OCI-M2 (cell line): ENCODE measurements around the gene CYBC1.

Source experiments
- DNase-seq: peaks from one replicate; lab custom pipeline; 2025; ENCODE audit not compliant: unreplicated experiment; lab: John Stamatoyannopoulos, UW

The CYBC1 gene

DNA sequence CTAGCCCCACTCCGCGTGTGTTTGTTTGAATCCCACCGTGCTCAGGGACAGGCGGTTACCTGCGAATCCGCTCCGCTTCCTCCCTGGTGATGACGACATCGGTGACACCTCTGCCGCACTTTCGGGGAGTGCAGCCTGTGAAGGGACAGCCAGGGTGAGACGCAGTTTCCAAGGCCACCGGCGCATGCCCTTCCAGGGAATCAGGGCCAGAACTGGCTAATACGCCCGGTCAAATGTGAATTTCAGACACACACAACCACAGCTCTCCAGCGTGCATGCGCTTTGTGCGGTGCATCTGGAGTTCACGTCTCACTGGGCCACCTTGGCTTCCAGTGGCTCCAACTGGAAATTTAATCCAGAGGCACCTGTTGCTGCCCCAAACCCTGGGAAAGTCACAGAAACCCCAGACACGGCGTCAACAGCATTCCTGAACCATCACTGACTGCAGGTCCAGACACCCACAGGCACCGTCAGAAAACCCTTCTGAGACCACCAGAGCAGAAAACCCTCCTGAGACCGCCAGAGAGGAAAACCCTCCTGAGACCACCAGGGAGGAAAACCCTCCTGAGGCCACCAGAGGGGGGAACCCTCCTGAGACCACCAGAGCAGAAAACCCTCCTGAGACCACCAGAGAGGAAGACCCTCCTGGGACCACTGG lies 39.0 kb downstream of the CYBC1 start:
- DNase-seq: no peak

DNA sequence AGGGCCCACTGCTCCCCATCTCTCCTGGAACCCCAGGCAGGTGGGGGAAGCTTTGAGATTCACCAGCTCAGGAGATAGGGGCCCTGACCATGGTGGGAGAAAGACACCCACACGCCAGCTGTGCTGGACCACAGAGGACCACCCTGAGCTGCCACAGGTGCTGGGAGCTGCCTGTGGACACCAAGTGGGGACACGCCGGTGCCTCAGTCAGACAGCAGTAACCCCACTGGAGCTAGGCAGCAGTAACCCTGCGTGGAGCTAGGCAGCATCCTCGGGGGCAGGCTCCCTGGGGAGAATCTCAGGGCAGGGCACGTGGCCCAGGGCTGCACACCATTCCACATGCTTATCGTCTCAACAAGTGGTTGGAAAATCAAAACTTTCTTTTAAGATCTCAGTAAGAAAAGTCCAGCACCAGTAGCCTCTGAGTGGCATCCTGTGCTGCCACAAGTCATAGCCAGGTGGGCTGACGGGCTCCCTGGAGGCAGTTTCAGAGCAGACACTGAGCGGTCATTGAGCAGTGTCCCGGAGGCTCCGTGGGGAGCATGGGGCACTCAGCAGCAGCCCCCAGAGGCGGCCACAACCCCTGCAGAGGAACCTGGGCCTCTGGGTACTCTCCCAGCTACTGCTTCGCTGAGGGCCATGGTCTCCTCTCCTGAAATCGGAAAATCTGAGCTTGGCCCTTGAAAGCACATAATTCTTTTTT lies 40.4 kb downstream of the CYBC1 start:
- no peak for DNase-seq

DNA sequence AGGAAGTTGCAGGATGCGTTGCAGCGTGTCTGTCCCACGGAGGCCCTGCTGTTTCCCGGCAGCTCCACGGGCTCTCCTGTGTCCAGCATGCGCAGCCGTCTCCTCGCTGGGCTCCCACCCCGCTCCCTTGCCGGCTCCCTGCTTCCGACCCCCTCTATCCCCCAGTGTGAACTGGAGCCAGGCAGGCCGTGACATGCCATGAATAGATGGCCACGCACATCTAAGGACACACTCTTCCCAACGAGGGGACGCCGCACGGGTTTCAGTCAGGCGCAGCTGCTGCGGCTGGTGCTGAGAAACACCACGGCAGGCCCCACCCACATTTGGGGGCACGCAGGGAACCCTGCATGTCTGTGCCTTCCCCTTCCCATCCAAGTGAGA lies 41.6 kb downstream of the CYBC1 start:
- DNase-seq: no peak

DNA sequence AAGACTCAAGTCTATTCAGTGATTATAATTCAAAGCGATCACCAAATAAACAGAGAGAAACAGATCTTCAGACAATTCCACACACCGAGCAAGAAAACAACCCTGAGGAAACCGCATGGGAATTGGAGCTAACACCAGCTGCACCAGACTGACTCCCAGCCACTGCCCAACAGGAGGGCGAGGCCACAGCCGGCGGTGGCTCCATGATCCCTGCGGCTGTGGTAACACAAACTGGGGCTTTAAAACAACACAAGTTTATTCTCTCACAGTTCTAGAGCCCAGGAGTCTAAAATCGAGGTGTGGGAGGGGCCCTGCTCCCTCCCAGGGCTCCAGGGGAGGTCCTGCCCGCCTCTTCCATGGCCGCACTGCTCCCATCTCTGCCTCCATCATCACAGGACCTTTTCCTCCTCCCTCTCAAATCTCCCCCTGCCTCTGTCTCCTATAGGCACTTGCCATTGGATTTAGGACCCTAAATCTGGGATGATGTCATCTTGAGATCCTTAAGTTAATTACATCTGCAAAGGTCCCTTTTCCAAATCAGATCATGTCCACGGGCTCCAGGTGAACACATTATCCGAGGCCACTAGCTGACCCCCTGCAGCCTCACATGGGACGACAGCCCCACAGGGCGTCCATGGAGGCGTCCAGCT lies 42.1 kb downstream of the CYBC1 start:
- DNase-seq: no peak

DNA sequence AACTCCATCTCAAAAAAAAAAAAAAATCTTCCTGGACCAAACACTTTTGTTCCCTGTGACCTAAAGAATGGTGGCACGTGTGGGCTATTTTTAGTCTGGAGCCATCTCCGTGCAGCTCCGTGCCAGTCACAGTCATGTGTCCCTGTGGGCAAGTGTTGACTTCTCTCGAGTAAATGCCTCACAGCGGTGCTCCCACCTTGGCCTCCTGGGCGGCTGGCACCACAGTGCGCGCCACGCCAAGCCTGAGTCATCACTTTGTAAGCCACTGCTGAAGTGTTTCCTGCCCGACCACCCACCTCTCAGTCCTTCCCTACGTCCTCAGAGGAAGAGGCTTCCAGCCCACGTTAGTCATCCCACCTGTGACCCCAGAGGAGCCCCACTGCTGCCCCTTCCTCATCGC lies 43.3 kb downstream of the CYBC1 start:
- no peak for DNase-seq

DNA sequence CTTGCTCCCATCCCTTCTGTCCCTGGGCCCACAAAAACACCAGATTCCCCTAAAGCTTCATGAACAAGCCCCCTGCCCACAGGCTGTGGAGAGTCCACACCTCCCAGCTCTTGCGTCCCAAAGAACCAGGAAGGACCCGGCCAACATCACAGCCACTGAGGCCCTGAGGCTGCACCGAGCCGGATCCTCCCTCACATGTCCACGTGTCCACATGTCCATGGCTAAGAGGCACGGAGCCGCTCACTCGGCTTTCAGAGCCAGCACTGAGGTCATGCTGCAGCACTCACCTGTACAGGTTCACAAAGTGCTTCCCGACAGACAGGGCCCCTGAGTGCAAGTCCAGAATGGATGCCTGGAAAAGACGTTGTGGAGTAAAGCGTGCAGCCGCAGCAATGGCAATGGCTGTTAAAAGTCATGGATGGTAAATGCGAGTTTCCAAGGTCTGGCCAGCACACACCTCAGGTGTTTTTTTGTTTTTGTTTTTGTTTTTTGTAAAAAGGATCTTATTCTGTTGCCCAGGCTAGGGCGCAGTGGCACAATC lies 44.4 kb downstream of the CYBC1 start:
- no peak for DNase-seq

DNA sequence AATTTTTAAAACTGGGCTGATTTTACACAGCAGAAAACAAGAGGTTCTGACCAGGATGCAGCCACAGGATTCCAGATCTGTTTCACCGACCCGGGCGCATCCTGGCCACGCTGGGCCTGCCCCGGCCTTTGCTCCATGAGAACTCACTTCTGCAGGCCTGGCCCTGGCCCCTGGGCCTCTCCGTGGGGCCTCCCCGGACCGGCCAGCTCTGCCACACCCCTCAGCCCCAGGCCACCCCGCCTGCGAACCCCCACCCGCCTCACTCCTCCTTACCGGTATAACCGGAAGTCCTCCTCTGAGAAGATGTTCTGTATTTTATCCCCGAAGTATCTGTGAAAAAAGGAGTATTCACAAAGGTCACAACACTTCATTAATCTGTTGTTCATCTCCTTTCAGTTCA lies 45.5 kb downstream of the CYBC1 start:
- DNase-seq: no peak

DNA sequence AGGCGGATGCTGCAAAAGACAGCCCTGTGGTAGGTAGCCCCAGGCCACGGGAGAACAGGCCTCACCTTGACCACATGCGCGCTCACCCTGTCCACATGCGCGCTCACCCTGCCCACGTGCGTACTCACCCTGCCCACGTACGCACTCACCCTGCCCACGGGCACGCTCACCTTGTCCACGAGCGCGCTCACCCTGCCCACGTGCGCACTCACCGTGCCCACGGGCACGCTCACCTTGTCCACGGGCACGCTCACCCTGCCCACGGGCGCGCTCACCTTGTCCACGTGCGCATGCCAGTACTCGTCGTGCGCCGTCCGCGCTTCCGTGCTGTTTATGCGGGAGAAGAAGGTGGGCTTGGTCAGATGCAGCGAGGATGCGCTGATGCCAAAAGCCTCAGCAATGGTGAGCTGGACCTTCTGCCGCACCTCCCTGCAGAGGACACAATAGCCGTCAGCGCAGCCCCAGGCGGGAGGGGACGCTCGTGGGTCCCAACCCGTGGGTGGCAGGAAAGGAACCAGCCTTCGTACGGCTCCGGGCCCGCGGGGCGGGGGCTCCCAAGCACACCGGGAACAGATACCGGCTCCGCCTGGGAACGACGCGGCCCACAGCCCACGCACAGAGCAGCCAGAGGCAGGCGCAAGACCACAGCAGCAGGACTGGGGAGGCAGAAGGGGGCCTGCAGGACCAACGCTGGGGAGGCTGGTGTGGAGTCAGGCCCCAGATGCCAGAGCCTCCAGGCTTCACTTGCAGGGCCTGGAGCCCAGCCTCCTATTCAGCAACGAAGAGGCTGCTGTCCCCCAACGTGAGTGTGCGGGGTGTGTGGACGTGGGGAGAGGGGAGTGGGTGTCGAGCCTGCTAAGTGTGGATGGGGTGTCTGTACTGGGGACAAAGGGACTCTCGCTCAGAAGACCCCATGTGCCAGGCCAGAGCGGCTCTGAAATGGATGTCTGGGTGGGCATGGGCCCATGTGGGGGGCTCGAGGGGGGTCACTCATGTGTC lies 46.6 kb downstream of the CYBC1 start:
- no peak for DNase-seq

DNA sequence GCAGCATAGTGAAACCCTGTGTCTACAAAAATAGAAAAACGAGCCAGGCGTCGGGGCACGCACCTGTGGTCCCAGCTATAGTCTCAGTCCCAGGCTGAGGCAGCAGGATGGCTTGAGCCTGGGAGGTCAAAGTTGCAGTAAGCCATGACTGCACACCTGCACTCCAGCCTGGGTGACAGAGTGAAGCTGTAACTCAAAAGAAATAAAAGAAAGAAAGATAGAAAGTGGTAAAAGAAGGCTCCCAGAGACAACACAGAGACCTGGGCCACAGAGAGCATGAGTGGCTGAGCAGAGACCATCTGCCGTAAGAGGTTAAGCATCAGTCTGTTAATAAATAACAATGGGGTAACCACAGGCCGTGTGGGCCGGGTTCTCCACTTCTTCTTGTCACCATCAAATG lies 47.7 kb downstream of the CYBC1 start:
- DNase-seq: no peak

DNA sequence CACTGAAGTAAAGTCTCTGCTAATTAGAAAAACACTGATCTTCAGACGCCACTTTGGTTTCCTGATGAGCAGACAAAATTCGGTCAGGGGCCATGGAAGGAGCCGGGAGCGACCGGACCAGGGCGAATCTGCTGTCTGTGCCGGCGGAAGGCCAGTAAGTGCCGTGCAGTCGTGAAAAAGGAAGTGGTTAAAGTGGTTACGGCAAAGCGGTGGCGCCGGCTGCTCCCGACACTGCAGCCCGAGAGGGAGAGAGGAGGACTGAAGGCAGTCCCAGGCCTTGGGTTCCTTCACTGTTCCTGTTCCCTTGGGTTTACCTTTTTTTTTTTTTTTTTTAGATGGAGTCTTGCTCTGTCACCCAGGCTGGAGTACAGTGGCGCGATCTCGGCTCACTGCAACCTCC lies 49.7 kb downstream of the CYBC1 start:
- no peak for DNase-seq

DNA sequence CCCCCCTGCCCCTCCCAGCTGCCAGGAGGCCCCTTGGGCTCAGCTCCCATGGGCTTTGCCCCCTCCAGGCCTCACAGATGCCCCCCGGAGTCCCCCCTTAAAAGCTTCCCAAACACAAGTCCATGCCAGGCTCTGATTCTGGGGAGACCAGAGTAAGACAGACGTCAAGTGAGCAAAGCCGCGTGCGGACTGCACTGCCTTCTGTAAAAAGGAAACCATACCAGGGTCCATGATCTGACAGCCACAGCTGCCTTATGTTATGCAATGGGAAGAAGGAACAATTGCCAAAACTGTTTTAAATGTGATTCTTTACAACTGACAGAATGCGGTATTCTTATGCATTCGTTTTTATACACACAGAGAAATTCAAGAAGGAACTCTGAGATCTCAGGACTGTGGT lies 50.3 kb downstream of the CYBC1 start:
- no peak for DNase-seq

DNA sequence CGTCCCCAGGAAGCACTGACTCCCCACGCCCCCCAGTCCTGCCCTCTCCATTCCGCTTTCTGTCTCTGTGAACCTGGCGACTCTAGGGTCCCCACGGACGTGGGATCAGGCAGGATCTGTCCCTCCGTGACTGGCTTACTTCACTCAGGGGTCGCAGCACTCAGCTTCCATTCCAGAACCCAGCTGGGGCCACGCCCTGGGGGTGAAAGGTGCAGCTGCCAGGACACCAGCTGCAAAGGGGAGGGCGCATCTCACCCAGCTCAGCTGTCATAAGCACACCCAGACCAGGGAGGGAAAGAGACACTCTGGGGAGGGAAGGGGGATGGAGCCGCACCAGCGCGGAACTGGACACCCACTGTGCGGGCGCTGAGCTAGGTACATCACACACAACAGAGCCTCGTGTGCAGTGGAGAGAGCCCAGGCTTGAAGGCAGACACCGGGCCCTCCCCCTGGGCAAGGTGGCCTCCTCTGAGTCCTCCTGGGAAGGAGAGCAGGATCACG lies 50.9 kb downstream of the CYBC1 start:
- no peak for DNase-seq

DNA sequence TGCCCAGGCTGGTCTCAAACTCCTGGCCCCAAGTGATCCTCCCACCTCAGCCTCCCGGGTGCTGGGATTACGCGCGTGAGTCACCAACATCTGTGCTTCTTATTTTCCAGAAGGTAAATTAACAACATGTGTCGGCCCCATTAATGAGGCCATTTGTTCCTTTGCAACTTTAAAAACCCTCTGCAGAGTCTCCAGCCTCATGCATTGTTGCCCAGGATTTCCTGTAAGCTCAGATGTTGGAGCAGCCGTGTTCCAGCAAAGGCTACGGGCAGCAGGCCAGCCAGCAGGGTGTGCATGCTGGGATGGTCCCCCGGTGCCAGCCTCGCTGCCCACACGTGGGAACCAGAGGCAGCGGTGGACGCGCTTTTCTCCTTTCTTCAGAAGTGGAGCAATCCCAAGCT lies 51.5 kb downstream of the CYBC1 start:
- DNase-seq: no peak

DNA sequence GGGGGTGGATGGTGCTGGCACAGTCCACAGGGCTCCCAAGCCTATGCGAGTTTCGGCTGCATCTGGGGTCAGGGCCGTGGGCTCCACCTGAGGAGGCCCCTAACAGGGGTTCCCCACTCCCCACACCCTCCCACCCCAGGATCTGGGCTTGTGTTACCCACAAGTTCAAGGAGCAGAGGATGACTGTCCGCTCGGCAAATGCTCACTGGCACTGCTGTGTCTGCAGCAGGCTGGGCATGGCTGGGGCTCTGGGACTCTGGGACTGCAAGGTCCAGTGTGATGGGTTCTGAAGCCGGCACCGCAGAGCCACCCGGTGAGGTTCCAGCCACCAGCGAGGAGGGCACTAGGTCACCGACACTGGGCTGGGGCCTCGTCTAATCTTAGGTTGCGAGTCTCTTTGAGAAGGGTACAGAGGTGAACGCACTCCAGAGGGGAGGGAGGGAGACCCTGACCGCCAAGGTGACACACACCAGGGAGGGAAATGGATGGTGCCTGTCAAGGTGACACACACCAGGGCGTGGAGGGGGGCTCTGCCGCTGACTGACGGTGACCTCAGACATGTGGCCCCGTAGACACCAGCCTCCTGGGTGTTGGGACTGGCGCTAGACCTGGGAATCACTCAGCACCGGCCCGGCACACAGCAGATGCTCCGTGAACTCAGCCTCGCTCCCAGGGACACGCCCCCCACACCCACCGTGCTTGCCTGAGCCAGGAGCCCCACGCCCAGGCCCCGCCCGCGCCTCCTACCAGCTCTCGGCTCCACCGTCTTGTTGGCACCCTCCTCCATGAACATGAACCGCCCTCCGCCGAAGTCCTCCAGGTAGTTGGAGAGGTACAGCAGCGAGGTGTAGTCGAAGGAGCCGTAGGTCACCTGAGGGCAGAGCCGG lies 52.9 kb downstream of the CYBC1 start:
- DNase-seq: no peak

DNA sequence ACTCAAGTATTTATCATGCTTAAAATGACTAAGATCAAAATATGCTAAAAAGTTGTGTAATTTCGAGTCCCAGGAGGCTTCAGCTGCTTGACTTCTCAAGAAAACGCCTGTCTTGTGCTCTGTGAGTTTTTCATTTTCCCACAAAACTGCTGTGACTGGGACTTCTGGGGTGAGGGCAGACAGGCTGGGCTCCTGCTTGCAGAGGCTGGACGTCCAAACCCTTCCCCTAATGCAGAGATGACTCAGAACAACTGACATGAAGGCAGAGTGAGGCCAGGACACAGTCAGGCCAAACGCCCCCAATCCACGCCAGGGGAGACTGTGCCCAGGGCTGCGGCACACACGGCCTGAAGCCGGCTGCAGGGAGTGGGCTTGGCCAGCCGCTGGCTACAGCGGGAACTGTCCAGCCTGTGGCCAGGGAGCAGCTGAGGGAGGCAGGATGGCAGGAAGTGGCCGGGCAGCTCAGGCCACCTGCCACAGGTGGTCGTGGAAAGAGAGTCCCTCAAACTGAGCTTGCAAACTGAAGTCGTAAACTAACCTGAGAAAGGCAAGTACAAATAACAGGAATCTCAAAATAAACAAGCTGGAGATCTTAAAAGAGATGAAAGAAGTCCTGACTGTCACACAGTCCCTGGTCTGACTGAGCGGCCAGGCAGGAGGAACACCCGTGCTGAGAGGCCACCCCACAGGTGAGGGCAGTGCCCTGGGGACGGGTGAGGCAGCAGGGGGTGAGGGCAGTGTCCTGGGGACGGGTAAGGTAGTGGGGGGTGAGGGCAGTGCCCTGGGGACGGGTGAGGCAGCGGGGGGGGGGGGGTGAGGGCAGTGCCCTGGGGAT lies 53.7 kb downstream of the CYBC1 start:
- no peak for DNase-seq

DNA sequence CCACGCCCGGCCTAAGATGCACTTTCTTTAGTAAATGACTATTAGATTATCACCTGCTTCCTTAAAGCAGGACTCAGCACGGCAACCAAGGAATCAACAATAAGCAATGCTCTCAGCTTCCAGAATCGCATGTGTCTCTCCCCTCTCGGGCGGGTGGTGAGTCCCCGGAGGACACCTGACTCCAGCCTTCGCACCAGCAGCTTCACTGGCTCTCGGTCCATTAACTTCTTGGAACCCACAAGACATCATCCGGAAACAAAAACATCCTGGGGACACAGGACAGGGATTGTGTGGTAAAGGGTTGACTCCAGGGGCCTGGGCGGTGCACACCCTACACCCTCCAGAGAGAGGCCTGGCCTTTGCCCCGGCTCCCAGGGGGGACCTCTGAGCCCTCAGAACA lies 56.3 kb downstream of the CYBC1 start:
- no peak for DNase-seq

DNA sequence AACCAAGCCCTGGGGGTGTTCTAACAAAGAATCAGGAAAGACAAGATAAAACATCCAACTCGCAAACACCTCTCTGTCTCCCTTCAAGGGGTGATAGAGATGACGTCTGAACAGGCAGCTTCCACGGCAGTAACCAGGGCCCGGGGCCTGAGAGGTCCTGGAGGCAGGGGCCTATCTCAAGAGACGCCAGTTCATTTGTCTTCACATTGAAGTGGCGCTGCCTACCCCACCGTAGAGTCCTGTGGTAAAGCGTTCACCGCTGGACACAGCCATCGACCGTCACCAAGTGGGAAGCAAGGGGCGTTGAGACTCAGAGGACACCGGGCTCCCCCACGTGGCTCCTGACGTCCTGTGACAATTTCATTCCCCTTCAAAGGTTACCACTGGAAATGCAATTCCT lies 57.6 kb downstream of the CYBC1 start:
- no peak for DNase-seq
